ENCODE results near the gene ETF1. TPM values are rescaled to one million over a fixed set of nuclear protein-coding genes. Genes with fewer than 3 reads are reported as not detected.

Gene ETF1
- polyA plus RNA-seq, 1 donor: 62.9 TPM

DNA sequence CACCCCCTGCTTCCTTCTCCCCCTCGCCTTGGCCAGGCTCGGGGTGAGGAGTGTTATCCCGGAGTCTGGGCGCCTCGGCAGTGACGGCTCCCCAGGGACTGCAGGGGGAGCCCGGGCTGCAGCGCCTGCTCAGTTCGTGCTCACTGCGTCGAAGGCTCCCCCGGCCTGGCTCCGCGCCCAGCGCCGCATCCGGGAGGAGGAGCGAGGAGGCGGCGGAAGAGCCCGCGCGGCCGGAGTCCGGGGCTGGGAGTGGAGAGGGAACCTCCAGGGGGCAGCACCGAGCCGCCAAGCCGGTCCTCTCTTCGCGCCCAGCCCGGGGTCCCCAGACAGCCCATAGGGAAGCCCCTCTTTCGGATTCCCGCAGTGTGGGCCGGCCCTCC is 79.0 kb downstream of the ETF1 start:
- Histone ChIP-seq H3K27ac (ENCODE audit: low read length) (peak overlapping the region; percentile 94), H3K9me3 (ENCODE audit: control insufficient read depth, low read depth, low read length) (no peaks in the 10 kb centered on the region), H3K27me3 (ENCODE audit: control insufficient read depth, insufficient read depth, low read length) (peaks cover 3% of the 10 kb centered on the region), H3K4me3 (ENCODE audit: low read length) (peak overlapping the region; percentile 60), H3K4me1 (ENCODE audit: control insufficient read depth, insufficient read depth, low read length) (peaks cover 32% of the 10 kb centered on the region), H3K36me3 (ENCODE audit: control insufficient read depth, insufficient read depth, low read length) (peaks cover 11% of the 10 kb centered on the region)
- DNase-seq: peak; percentile 97 to 98
- WGBS (ENCODE audit: insufficient coverage, low lambda C conversion rate): no CpG with 5 or more reads among the region's 34 CpGs

GRCh38 chr5:138463419-138464007 is 79.5 kb downstream of the ETF1 start:
- H3K27me3 ChIP-seq (ENCODE audit: control insufficient read depth, insufficient read depth, low read length): peaks cover 3% of the 10 kb centered on the region
- WGBS (ENCODE audit: insufficient coverage, low lambda C conversion rate): 0% methylated on average over 2 of the region's 21 CpGs

GRCh38 chr5:138461343-138462125 is 81.5 kb downstream of the ETF1 start:
- H3K9me3 ChIP-seq (ENCODE audit: control insufficient read depth, low read depth, low read length): no peaks in the 10 kb centered on the region
- H3K27me3 ChIP-seq (ENCODE audit: control insufficient read depth, insufficient read depth, low read length): peaks cover 12% of the 10 kb centered on the region
- no CpG with 5 or more reads among the region's 11 CpGs for WGBS (ENCODE audit: insufficient coverage, low lambda C conversion rate)
- peaks cover 31% of the 10 kb centered on the region for H3K4me1 ChIP-seq (ENCODE audit: control insufficient read depth, insufficient read depth, low read length)
- DNase-seq: no peak
- H3K4me3 ChIP-seq (ENCODE audit: low read length): no peak overlapping the region
- no peaks in the 10 kb centered on the region for H3K36me3 ChIP-seq (ENCODE audit: control insufficient read depth, insufficient read depth, low read length)
- no peak overlapping the region for H3K27ac ChIP-seq (ENCODE audit: low read length)

More at GRCh38 chr5:138463419-138464007, 79.5 kb downstream of the ETF1 start:
- Histone ChIP-seq H3K4me3 (ENCODE audit: low read length) (peak overlapping the region; percentile 60), H3K4me1 (ENCODE audit: control insufficient read depth, insufficient read depth, low read length) (peaks cover 37% of the 10 kb centered on the region), H3K27ac (ENCODE audit: low read length) (peak overlapping the region; percentile 94), H3K9me3 (ENCODE audit: control insufficient read depth, low read depth, low read length) (no peaks in the 10 kb centered on the region), H3K36me3 (ENCODE audit: control insufficient read depth, insufficient read depth, low read length) (peaks cover 11% of the 10 kb centered on the region)
- no peak for DNase-seq

DNA sequence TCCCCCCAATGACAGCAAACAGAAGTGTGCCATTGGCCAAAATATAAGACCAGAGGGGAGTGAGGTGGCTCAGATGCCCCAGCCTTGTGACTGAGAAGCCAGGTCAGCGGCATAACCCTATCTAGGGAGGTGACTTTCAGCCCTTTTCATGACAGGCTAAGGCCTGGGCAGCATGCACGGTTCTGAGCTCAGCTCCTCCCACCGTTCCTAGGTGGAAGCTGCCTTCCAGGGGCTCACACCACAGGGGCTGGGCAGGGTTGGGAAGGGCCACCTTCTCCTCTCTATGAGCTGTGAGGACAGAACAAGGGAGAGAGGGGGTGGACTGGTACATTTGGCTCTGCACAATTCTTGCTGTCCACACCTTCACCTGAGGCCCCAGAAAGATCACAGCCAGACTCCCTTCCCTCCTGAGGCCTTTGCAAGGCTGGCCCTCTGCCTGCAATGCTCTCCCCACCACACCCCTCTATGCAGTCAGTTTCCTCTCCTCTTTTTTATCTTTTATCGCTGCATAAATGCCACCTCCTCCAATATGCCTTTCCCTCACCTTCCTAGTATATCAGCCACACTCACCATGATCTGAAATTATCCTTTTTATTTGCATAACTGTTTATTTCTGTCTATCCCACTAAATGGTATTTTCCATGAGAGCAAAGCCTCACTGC is 82.9 kb downstream of the ETF1 start:
- Histone ChIP-seq H3K9me3 (ENCODE audit: control insufficient read depth, low read depth, low read length) (no peaks in the 10 kb centered on the region), H3K27me3 (ENCODE audit: control insufficient read depth, insufficient read depth, low read length) (peaks cover 14% of the 10 kb centered on the region), H3K36me3 (ENCODE audit: control insufficient read depth, insufficient read depth, low read length) (no peaks in the 10 kb centered on the region), H3K4me1 (ENCODE audit: control insufficient read depth, insufficient read depth, low read length) (peaks cover 27% of the 10 kb centered on the region), H3K4me3 (ENCODE audit: low read length) (no peak overlapping the region), H3K27ac (ENCODE audit: low read length) (peak overlapping the region; percentile 33)
- DNase-seq: no peak
- WGBS (ENCODE audit: insufficient coverage, low lambda C conversion rate): no CpG with 5 or more reads among the region's 4 CpGs

- no peaks in the 10 kb centered on the region for H3K36me3 ChIP-seq (ENCODE audit: control insufficient read depth, insufficient read depth, low read length)
- H3K4me3 ChIP-seq (ENCODE audit: low read length): no peak overlapping the region
- DNase-seq: peak in 1 of 2 donors; percentile 67
- H3K27me3 ChIP-seq (ENCODE audit: control insufficient read depth, insufficient read depth, low read length): peaks cover 18% of the 10 kb centered on the region
- H3K9me3 ChIP-seq (ENCODE audit: control insufficient read depth, low read depth, low read length): no peaks in the 10 kb centered on the region
- H3K27ac ChIP-seq (ENCODE audit: low read length): peak overlapping the region; percentile 33
- no CpG with 5 or more reads among the region's 11 CpGs for WGBS (ENCODE audit: insufficient coverage, low lambda C conversion rate)
- H3K4me1 ChIP-seq (ENCODE audit: control insufficient read depth, insufficient read depth, low read length): peaks cover 27% of the 10 kb centered on the region
Measured at GRCh38 chr5:138459311-138459933, 83.6 kb downstream of the ETF1 start.

- no peaks in the 10 kb centered on the region for H3K9me3 ChIP-seq (ENCODE audit: control insufficient read depth, low read depth, low read length)
- no CpG with 5 or more reads among the region's 9 CpGs for WGBS (ENCODE audit: insufficient coverage, low lambda C conversion rate)
- DNase-seq: no peak
- peaks cover 21% of the 10 kb centered on the region for H3K27me3 ChIP-seq (ENCODE audit: control insufficient read depth, insufficient read depth, low read length)
- H3K4me1 ChIP-seq (ENCODE audit: control insufficient read depth, insufficient read depth, low read length): peaks cover 27% of the 10 kb centered on the region
- H3K36me3 ChIP-seq (ENCODE audit: control insufficient read depth, insufficient read depth, low read length): no peaks in the 10 kb centered on the region
- H3K27ac ChIP-seq (ENCODE audit: low read length): no peak overlapping the region
- H3K4me3 ChIP-seq (ENCODE audit: low read length): no peak overlapping the region
Measured at GRCh38 chr5:138458856-138459255, 84.2 kb downstream of the ETF1 start.

DNA sequence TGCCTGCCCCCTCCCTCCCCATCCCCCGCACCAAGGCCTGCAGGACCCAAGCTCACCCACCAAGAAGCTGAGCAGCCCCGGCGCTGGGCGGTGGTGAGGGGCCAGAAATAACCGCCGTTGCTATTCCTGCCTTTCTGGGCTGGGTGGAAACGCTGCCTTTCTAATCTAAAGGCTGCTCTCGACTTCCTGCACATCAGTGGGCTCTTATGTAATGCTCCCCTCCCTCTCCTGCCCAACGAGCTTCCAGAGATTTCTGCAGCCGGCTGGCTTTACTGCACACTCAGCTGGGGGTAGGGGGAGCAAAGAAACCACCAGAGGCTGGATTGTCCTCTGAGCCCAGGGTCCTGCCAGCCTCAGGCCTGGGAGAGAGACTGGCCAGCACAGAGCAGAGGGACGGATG is 84.7 kb downstream of the ETF1 start:
- peaks cover 26% of the 10 kb centered on the region for H3K4me1 ChIP-seq (ENCODE audit: control insufficient read depth, insufficient read depth, low read length)
- no peak overlapping the region for H3K4me3 ChIP-seq (ENCODE audit: low read length)
- H3K27ac ChIP-seq (ENCODE audit: low read length): no peak overlapping the region
- no peak for DNase-seq
- H3K36me3 ChIP-seq (ENCODE audit: control insufficient read depth, insufficient read depth, low read length): no peaks in the 10 kb centered on the region
- no peaks in the 10 kb centered on the region for H3K9me3 ChIP-seq (ENCODE audit: control insufficient read depth, low read depth, low read length)
- H3K27me3 ChIP-seq (ENCODE audit: control insufficient read depth, insufficient read depth, low read length): peaks cover 21% of the 10 kb centered on the region
- no CpG with 5 or more reads among the region's 11 CpGs for WGBS (ENCODE audit: insufficient coverage, low lambda C conversion rate)

DNA sequence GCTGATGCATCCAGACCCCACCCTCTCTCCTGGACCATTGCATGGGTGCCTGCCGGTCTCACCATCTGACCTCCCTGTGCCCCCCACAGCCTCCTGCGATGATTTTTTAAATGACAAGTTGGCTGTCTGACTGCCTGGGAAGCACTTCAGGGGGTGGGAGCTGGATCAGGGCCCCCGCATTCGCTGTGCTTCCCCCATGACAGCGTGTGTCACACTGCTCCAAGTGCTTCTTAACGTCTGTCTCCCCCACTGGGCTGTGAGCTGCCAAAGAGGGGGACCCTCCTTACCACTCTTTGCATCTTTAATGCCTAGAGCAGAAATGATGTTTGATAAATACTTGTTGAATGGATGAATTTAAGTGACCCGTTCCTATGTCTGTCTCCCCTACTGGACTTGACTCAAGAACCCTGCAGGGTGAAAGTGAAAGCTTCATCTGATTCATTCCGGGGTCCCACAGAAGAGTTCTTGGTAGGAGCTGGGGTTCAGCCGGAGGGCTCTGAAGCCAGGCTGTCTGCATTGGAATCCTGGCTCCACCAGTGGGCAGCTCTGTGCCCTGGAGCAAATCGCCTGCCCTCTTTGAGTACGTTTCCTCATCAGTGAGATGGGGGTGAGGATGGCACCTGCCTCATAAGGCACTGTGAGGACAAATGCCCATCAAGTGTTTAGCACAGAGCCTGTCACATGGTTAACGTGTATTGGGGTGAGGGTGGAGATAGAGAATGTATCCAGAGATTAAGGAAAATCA is 85.3 kb downstream of the ETF1 start:
- H3K9me3 ChIP-seq (ENCODE audit: control insufficient read depth, low read depth, low read length): no peaks in the 10 kb centered on the region
- 60% methylated on average over 1 of the region's 12 CpGs for WGBS (ENCODE audit: insufficient coverage, low lambda C conversion rate)
- H3K4me1 ChIP-seq (ENCODE audit: control insufficient read depth, insufficient read depth, low read length): peaks cover 20% of the 10 kb centered on the region
- DNase-seq: no peak
- H3K27me3 ChIP-seq (ENCODE audit: control insufficient read depth, insufficient read depth, low read length): peaks cover 21% of the 10 kb centered on the region
- no peak overlapping the region for H3K4me3 ChIP-seq (ENCODE audit: low read length)
- H3K36me3 ChIP-seq (ENCODE audit: control insufficient read depth, insufficient read depth, low read length): no peaks in the 10 kb centered on the region
- H3K27ac ChIP-seq (ENCODE audit: low read length): no peak overlapping the region
